Muscle layer of duodenum (tissue), 2 donors: Measurements from ENCODE around the gene CMTM1.
"Not testable (repeated sequence)": the region's sequence is repeated elsewhere in the genome, so short reads cannot be mapped to it uniquely, and the experiment has no call there.

ENCODE experiments used
- H3K27ac ChIP-seq: one replicate; pipeline ENCODE4 v1.7.0; 2013; ENCODE audit warnings: mild to moderate bottlenecking, low read length
- H3K27me3 ChIP-seq: one replicate; pipeline ENCODE4 v1.7.0; 2013; ENCODE audit warnings: low read depth, mild to moderate bottlenecking, control low read depth, low read length
- H3K36me3 ChIP-seq, 2 donors: one replicate each; pipeline ENCODE4 v1.7.0; 2013; ENCODE audit warnings: low read length in 2 of 2, control low read depth in 1 of 2, mild to moderate bottlenecking in 1 of 2; ENCODE audit not compliant: insufficient read depth in 2 of 2, control insufficient read depth in 1 of 2
- H3K4me1 ChIP-seq, 2 donors: one replicate each; pipeline ENCODE4 v1.7.0; 2013; ENCODE audit warnings: low read length in 2 of 2, mild to moderate bottlenecking in 2 of 2, control low read depth in 1 of 2, moderate library complexity in 1 of 2; ENCODE audit not compliant: insufficient read depth in 2 of 2, control insufficient read depth in 1 of 2
- H3K4me3 ChIP-seq, 2 donors: one replicate each; pipeline ENCODE4 v1.7.0; 2013; ENCODE audit warnings: low read length in 2 of 2, low read depth in 1 of 2, mild to moderate bottlenecking in 1 of 2
- H3K9me3 ChIP-seq, 2 donors: one replicate each; pipeline ENCODE4 v1.7.0; 2013; ENCODE audit warnings: low read length in 2 of 2, control low read depth in 1 of 2, mild to moderate bottlenecking in 1 of 2; ENCODE audit not compliant: control insufficient read depth in 1 of 2
- donor health status: healthy.

CMTM1 gene

DNA sequence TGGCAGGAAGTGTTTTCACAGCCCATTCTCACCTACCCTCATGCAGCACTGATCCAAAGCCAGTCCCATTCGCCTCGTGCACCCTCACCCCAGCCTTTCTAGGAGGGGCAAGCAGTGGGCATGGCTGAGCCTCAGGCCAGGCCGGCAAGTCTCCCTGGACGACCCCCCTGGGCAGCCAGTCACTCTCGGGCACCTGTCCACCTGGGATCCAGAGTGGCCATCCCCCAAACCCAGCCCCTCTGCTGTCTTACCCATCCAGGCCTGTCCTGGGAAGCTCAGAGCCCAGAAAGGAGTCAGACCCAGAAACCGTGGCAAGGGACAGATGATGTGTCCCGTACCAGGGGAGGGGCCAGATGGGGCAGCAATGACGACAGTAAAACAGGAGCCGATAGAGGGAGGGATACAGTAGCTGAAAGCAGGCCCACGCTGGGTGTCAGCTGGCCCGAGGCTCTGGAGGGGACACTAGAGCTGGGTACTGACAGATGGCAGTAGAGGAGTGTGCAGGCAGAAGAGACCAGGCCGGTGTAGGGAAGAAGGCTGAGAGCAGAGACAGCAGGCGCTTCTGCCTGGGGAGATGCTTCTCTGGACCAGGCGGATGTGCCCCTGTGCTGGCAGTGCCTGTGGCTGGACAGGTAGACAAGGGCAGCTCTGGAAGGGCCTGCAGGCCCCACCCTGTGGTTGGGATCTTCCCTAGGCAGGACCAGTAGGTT is 44.0 kb downstream of the CMTM1 start:
- Histone ChIP-seq H3K4me3 (no peak overlapping the region), H3K27ac (no peak overlapping the region), H3K27me3 (no peaks in the 10 kb centered on the region), H3K36me3 (peaks cover 30 to 35% of the 10 kb centered on the region in 2 donors), H3K9me3 (no peaks in the 10 kb centered on the region), H3K4me1 (peaks cover 0 to 17% of the 10 kb centered on the region in 2 donors)

DNA sequence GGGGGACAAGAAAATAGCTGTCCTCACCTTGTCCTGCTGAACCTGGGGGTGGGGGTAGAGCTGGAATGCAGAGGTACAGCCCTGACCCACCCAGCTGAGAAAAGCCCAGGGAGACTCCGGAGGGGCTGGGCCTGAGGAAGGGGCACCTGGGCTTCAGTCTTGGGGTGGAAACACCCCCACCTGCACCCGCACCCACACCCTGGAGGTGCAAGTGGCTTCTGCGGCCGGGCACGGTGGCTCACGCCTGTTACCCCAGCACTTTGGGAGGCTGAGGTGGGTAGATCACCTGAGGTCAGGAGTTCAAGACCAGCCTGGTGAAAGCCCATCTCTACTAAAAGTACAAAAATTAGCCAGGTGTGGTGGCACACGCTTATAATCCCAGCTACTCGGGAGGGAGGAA is 45.7 kb downstream of the CMTM1 start:
- peaks cover 0 to 10% of the 10 kb centered on the region in 2 donors for H3K4me1 ChIP-seq
- H3K27me3 ChIP-seq, H3K4me3 ChIP-seq, H3K9me3 ChIP-seq, H3K27ac ChIP-seq: not testable (repeated sequence)
- peaks cover 30 to 35% of the 10 kb centered on the region in 2 donors for H3K36me3 ChIP-seq

DNA sequence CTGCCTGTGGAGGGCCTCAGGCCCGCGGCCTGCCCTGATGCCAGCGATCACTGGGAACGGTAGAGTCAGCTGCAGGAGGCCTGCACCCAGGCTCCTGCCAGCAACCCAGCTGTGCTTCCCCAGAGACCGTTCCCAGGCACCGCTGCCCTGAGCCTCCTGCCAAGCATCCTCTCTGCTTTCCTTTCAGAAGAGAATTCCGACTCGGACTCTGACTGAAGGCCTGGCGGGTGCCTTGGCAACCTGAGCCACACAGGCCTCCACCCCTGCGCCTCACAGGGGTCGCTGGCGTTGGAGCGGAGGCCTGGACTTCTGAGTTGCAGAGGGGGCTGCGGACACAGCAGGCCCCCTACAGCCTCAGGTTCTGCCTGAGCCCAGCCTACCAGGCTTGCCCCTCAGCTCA is 46.2 kb downstream of the CMTM1 start:
- Histone ChIP-seq H3K4me1 (peaks cover 0 to 10% of the 10 kb centered on the region in 2 donors), H3K27me3 (no peaks in the 10 kb centered on the region), H3K27ac (no peak overlapping the region), H3K4me3 (no peak overlapping the region), H3K9me3 (no peaks in the 10 kb centered on the region), H3K36me3 (peaks cover 30 to 35% of the 10 kb centered on the region in 2 donors)

GRCh38 chr16:66614161-66614802 is 48.0 kb downstream of the CMTM1 start:
- Histone ChIP-seq H3K9me3 (no peaks in the 10 kb centered on the region), H3K36me3 (peaks cover 30 to 39% of the 10 kb centered on the region in 2 donors), H3K27me3 (no peaks in the 10 kb centered on the region), H3K4me3 (no peak overlapping the region), H3K4me1 (no peaks in the 10 kb centered on the region), H3K27ac (no peak overlapping the region)

- Histone ChIP-seq H3K4me1 (no peaks in the 10 kb centered on the region), H3K27me3 (no peaks in the 10 kb centered on the region), H3K36me3 (peaks cover 18 to 29% of the 10 kb centered on the region in 2 donors), H3K27ac (no peak overlapping the region), H3K9me3 (no peaks in the 10 kb centered on the region), H3K4me3 (no peak overlapping the region)
Observed at GRCh38 chr16:66616169-66616568, 49.9 kb downstream of the CMTM1 start.

DNA sequence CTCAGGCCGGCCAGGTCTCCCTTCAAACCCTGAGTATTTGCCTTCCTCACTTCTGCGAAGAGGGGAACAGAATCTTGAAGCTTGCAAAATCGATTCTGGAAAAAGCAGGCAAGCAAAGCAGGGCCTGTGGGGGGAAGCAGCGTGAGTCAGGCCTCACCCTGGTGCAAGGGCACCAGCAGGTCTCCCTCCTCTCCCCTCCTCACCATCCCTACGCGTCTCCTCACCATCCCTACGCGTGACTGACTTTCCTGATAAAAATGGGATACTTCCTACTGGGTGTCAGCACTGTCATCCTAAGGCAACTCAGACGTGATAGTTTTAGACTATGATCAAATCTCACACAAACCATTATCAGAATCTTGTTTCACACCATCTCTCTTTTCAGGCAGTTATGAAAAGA is 50.4 kb downstream of the CMTM1 start:
- H3K27ac ChIP-seq: no peak overlapping the region
- no peaks in the 10 kb centered on the region for H3K9me3 ChIP-seq
- H3K36me3 ChIP-seq: peaks cover 18 to 31% of the 10 kb centered on the region in 2 donors
- H3K4me1 ChIP-seq: no peaks in the 10 kb centered on the region
- H3K27me3 ChIP-seq: no peaks in the 10 kb centered on the region
- H3K4me3 ChIP-seq: no peak overlapping the region

- H3K36me3 ChIP-seq: peaks cover 18 to 31% of the 10 kb centered on the region in 2 donors
- no peaks in the 10 kb centered on the region for H3K27me3 ChIP-seq
- H3K9me3 ChIP-seq: no peaks in the 10 kb centered on the region
- no peaks in the 10 kb centered on the region for H3K4me1 ChIP-seq
- H3K4me3 ChIP-seq: no peak overlapping the region
- H3K27ac ChIP-seq: no peak overlapping the region
Observed at GRCh38 chr16:66617010-66617434, 50.8 kb downstream of the CMTM1 start.

DNA sequence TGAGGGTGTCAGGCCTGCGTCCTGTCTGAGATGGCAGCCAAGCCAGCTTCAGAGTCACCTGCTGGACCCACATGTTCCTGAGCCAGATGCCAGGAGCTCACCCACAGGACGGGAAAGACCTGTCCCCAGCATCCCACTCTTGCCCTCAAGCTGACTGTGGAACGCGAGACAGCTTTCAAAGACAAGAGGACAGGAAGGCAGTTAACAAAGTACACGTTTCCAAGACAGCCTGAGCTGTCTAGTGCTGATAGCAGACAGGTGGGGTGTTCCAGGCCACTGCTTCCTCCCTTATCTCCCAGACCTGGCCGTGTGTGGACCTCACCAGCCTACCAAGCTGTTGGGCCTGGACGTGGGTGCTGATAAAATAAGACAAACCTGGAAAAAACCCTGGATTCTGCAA is 51.5 kb downstream of the CMTM1 start:
- no peak overlapping the region for H3K4me3 ChIP-seq
- H3K4me1 ChIP-seq: no peaks in the 10 kb centered on the region
- peaks cover 20 to 24% of the 10 kb centered on the region in 2 donors for H3K36me3 ChIP-seq
- H3K27me3 ChIP-seq: no peaks in the 10 kb centered on the region
- no peaks in the 10 kb centered on the region for H3K9me3 ChIP-seq
- H3K27ac ChIP-seq: no peak overlapping the region

- no peaks in the 10 kb centered on the region for H3K4me1 ChIP-seq
- H3K4me3 ChIP-seq: no peak overlapping the region
- no peaks in the 10 kb centered on the region for H3K9me3 ChIP-seq
- H3K27ac ChIP-seq: no peak overlapping the region
- H3K27me3 ChIP-seq: no peaks in the 10 kb centered on the region
- H3K36me3 ChIP-seq: peaks cover 11 to 18% of the 10 kb centered on the region in 2 donors
Observed at GRCh38 chr16:66618588-66619375, 52.5 kb downstream of the CMTM1 start.

DNA sequence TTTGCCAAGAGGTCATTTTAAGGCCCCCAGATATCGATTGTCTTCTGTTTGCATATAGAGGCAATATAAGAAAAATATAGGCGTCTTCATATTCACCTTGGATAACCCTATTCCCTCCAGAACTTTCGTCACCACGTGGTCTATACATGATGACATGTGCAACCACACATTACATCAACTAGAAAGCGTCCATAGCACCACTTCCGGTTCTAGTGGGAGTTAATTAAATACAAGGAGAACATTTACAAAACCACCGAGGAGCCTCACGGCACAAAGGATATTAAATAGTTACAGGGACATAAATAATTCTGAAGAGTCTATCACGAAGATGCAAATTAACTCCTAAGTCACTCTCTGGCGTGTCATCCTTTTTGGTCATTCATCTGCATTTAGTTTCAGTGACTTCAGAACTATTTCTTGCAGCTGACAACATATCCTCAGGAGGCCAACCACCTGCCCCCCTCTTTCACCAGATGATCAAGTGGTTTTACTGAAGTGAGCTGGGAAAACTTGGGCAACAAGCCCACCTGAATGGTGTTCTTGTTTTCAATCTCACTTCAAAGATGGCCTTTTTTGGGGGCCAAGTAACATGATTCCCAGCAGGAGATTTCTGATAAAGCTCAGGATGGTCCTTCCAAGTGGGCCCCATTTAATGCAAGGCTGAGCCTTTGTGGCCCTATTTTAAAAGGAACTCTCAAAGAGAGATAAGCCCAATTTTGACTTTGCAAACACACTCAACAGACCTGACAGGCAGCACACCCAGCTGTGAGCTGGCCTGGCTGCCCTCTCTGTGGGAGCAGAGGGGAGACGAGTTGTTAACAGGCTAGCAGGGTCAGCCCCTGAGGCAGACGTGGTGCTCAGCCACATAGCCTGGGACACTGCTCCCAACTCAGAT is 53.5 kb downstream of the CMTM1 start:
- Histone ChIP-seq H3K27me3 (no peaks in the 10 kb centered on the region), H3K9me3 (no peaks in the 10 kb centered on the region), H3K36me3 (peaks cover 5 to 18% of the 10 kb centered on the region in 2 donors), H3K4me1 (no peaks in the 10 kb centered on the region), H3K4me3 (no peak overlapping the region), H3K27ac (no peak overlapping the region)
